Frontal cortex (tissue), 4 donors: ENCODE results near the gene ZHX3. TPM values are rescaled to one million over a fixed set of nuclear protein-coding genes. Genes with fewer than 3 reads are reported as not detected.

Experiments
- DNase-seq, 2 donors: peaks; one replicate each; pipeline ENCODE4 v3.0.0; 2012; ENCODE audit warnings: low spot score in 2 of 2
- FAIRE-seq: peaks from 2 replicates; lab custom pipeline; 2012; peaks lifted over from hg19 to GRCh38; lab: Jason Lieb, UNC
- total RNA-seq: library from RNA; depleted of rRNA; stranded (reverse); fragments of >200 nt; gene quantifications from one replicate; pipeline ENCODE4 v1.2.3, GENCODE V29; 2014
- donor health status: control.
- donor health status: control.
- donor health status: control.

Gene ZHX3
- total RNA-seq, 1 donor from 2014 or later, result 14.3 TPM

DNA sequence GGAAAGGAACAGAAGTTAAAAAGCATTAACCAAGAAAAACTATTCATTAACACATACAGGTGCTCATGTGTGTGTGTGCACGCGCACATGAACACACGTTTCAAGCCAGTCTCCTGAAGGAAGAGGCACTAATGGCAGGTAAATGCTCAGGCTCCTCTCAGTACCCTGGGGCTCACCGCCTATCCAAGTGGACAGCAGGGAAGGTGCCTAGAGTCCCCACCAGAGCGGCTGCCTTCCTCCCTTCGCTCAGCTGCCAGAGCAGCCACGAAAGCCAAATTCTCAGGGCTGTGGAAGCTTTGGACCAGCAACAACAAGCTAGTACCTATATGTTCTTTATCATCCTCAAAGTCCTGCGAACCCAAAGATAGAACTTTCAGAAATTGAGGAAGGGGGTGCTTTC lies 137.6 kb downstream of the ZHX3 start:
- DNase-seq, result no peak
- FAIRE-seq, result no peak

- FAIRE-seq, result no peak
- DNase-seq, result no peak
Observed at GRCh38 chr20:41178904-41179432, 138.6 kb downstream of the ZHX3 start.

- no peak for DNase-seq
- FAIRE-seq, result no peak
Observed at GRCh38 chr20:41178495-41178894, 139.0 kb downstream of the ZHX3 start.

DNA sequence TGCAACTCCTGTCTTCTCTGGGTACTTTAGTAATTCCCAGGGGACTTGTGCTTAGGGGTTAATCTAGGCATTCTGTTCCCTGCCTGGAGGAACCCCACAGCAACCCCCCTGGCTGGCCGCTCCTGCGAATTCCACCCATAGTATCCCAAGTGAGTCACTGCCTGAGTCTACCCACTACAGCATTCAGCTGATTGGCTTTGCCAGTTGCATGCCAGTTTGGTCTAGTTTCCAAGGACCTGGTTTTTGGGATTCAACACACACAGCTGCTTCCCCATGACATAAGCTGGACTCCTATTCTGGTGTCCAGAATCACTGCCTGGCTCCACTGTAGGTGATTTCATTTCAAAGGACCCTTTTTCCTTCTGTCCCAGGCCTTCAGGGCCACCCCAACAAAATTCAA lies 139.9 kb downstream of the ZHX3 start:
- DNase-seq (no peak), FAIRE-seq (no peak)

- DNase-seq, result no peak
- FAIRE-seq, result no peak
Observed at GRCh38 chr20:41176711-41177552, 140.6 kb downstream of the ZHX3 start.

GRCh38 chr20:41175727-41176330 lies 141.7 kb downstream of the ZHX3 start:
- no peak for FAIRE-seq
- DNase-seq, result no peak

- FAIRE-seq (no peak), DNase-seq (no peak)
Observed at GRCh38 chr20:41175201-41175651, 142.3 kb downstream of the ZHX3 start.

DNA sequence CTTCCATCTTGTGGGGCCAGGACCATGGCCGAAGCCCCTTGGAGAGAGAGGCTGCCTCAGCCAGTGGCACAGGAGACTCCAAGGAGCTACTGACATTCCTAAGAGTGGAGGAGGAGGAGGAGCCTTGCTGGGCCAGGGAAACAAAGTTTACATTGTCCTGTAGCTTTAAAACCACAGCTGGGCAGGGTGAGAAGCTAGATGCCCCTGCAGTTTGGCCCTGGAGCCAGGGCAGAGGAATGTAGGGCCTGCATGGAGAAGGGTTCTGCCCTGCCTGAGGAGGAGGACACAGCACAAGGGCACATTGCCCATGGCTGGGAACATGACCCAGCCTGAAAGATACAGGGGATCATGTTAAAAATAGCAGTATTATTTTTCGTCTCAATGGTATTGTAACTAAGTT lies 142.7 kb downstream of the ZHX3 start:
- FAIRE-seq, result no peak
- no peak for DNase-seq

DNA sequence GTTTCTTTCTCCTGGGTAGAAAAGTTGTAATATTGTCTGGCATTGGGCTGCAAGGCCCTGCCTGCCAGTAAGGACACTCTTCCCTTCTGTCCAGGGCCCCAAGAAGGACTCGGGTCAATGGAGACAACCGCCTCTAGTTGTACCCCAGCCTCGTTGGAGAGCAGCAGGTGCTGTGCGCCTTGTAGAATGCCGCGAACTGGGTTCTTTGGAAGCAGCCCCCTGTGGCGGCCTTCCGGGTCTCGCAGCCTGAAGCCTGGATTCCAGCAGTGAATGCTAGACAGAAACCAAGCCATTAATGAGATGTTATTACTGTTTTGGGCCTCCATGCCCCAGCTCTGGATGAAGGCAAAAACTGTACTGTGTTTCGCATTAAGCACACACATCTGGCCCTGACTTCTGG lies 143.2 kb downstream of the ZHX3 start:
- FAIRE-seq (no peak), DNase-seq (no peak)

DNA sequence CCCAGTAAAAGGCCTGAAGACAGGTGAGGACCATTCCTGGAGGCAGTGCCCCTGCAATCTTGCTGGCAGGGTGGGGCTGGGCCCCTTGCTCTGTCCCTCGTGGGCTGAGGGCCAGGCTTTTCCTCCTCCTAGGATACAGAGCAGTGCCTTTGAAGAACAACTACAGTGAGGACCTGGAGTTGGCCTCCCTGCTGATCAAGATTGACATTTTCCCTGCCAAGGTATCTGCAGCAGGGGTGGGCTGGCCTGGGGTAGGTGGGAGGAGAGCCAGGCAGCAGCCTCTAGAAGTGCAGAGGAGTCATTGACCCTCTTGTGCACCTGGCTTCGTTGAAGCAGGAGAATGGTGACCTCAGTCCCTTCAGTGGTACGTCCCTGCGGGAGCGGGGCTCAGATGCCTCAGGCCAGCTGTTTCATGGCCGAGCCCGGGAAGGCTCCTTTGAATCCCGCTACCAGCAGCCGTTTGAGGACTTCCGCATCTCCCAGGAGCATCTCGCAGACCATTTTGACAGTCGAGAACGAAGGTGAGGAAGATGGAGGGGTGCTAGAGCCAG lies 143.7 kb downstream of the ZHX3 start:
- DNase-seq (no peak), FAIRE-seq (no peak)

GRCh38 chr20:41173161-41173721 lies 144.3 kb downstream of the ZHX3 start:
- DNase-seq (peak; percentile 60 to 82), FAIRE-seq (no peak)

DNA sequence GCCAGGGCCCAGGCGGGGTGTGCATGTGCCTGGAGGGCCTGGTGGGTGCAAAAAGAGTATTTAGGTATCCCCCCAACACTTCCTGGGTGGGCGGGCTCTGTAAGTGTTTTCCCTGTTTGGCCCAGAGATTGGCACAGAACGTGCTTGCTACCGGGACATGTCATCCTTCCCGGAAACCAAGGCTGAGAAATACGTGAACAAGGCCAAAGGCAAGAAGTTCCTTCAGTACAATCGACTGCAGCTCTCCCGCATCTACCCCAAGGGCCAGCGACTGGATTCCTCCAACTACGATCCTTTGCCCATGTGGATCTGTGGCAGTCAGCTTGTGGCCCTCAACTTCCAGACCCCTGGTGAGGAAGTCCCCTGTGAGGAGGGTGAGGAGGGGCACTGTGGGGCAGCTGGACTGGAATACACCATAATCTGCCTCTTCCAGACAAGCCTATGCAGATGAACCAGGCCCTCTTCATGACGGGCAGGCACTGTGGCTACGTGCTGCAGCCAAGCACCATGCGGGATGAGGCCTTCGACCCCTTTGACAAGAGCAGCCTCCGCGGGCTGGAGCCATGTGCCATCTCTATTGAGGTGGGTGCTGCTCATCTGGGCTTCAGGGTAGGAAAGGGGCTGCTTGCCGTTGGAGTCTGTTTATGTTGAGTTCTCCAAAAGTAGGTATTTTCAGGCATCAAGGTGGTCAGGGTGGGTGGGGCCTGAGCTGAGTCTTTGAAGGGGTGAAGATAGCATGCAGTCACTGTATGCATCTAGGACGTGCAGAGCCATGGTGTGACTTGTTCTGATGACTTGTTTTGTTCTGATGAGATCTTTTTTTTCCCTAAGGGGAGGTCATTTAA lies 145.0 kb downstream of the ZHX3 start:
- DNase-seq (no peak), FAIRE-seq (no peak)

GRCh38 chr20:41171736-41172295 lies 145.7 kb downstream of the ZHX3 start:
- FAIRE-seq, result no peak
- DNase-seq, result no peak

GRCh38 chr20:41170386-41171105 lies 147.0 kb downstream of the ZHX3 start:
- DNase-seq (no peak), FAIRE-seq (no peak)

- no peak for DNase-seq
- no peak for FAIRE-seq
Observed at GRCh38 chr20:41169791-41170351, 147.7 kb downstream of the ZHX3 start.

- DNase-seq (no peak), FAIRE-seq (no peak)
Observed at GRCh38 chr20:41169162-41169690, 148.3 kb downstream of the ZHX3 start.

DNA sequence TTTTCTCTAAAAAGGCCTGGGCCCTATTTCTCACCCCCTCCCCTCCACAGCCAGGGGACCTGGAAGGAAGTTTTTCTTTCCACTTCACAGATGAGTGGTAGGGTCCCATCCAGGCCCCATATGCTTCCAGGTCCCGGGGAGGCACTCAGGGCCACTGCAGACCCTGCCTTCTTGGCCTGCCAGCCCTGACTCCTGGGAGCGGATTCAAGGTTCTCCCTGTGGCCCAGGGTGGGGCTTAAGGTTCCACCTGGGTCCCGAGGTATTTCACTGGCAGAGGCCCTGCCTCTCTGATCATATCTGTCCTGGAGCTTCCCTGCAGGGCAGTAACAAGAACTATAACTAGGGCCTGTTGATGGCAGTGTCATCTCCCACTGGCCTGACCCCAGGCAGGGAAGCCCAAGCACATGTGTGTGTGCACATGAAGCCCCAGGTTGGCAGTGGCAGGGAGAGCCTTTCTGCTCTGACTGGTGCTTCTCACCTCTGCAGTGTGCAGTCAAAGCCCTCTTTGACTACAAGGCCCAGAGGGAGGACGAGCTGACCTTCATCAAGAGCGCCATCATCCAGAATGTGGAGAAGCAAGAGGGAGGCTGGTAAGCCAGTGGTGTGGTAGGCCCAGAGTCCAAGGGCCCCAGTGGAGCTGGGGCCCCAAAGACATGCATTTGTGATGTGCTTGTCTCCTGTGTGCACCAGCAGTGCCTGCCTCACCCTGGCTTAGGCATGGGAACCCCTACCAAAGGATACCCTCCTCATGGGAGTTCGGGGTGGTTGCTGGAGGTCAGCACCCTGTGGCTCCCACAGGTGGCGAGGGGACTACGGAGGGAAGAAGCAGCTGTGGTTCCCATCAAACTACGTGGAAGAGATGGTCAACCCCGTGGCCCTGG lies 149.0 kb downstream of the ZHX3 start:
- FAIRE-seq, result no peak
- DNase-seq, result no peak
